Activated naive CD4-positive, alpha-beta T cell treated with anti-CD3 and anti-CD28 coated beads for 36 hours (primary cell): ENCODE measurements around the gene GGT5. TPM values are rescaled to one million over a fixed set of nuclear protein-coding genes. Genes with fewer than 3 reads are reported as not detected.
"Not testable (repeated sequence)": the region's sequence is repeated elsewhere in the genome, so short reads cannot be mapped to it uniquely, and the experiment has no call there.

Experiments
- CTCF ChIA-PET: fragments of 350-600 bp; sonication (Branson Sonifier 250); formaldehyde crosslinking; loops from one replicate; lab custom pipeline; 2021; ENCODE audit warnings: antibody characterized with exemption; lab: Charles Lee
- DNase-seq: peaks from one replicate; pipeline ENCODE4 v3.0.0-alpha.2; 2020
- H3K27ac Mint-ChIP-seq: one replicate; pipeline ENCODE4 v1.8.0; 2021; ENCODE audit warnings: mild to moderate bottlenecking, mixed read lengths
- H3K27me3 Mint-ChIP-seq: one replicate; pipeline ENCODE4 v1.8.0; 2021; ENCODE audit warnings: low read depth, mixed read lengths
- H3K36me3 Mint-ChIP-seq: one replicate; pipeline ENCODE4 v1.8.0; 2021; ENCODE audit warnings: low read depth, mixed read lengths
- H3K4me1 Mint-ChIP-seq: one replicate; pipeline ENCODE4 v1.8.0; 2021; ENCODE audit warnings: low read depth, mixed read lengths
- H3K4me3 Mint-ChIP-seq: one replicate; pipeline ENCODE4 v1.8.0; 2021; ENCODE audit warnings: mild to moderate bottlenecking, moderate library complexity, mixed read lengths
- H3K9me3 Mint-ChIP-seq: one replicate; pipeline ENCODE4 v1.8.0; 2021; ENCODE audit warnings: mixed read lengths
- intact Hi-C: fragments of 100-400 bp; cut with micrococcal nuclease; formaldehyde crosslinking; loops from one replicate; pipeline ENCODE4 v1.15.1; 2023
- total RNA-seq, 2 experiments: library from RNA; stranded (reverse); gene quantifications; one replicate each; pipeline ENCODE4 v1.2.3, GENCODE V29; 2021

Gene GGT5
- total RNA-seq, 2 experiments from 2014 or later: not detected

GRCh38 chr22:24274696-24275405, 30.0 kb upstream of the GGT5 start:
- H3K27me3 Mint-ChIP-seq, H3K4me3 Mint-ChIP-seq, CTCF ChIA-PET, DNase-seq, H3K9me3 Mint-ChIP-seq, H3K27ac Mint-ChIP-seq: not testable (repeated sequence)
- Mint-ChIP-seq H3K4me1 (peaks cover 43% of the 10 kb centered on the region), H3K36me3 (peaks cover 13% of the 10 kb centered on the region)
- intact Hi-C loops: loop anchor here (5.0 to 10.0 kb wide), 2 partner anchors 227 to 790 kb away; no protein-coding TSS in a partner anchor

GRCh38 chr22:24273906-24274305, 29.0 kb upstream of the GGT5 start:
- H3K27ac Mint-ChIP-seq, H3K9me3 Mint-ChIP-seq, H3K27me3 Mint-ChIP-seq, H3K4me3 Mint-ChIP-seq, DNase-seq, CTCF ChIA-PET: not testable (repeated sequence)
- H3K36me3 Mint-ChIP-seq: peaks cover 13% of the 10 kb centered on the region
- H3K4me1 Mint-ChIP-seq: peaks cover 39% of the 10 kb centered on the region
- intact Hi-C loops: loop anchor here (1.0 to 10.0 kb wide), 4 partner anchors 11 to 791 kb away; no protein-coding TSS in a partner anchor

GRCh38 chr22:24273031-24273430, 28.1 kb upstream of the GGT5 start:
- Mint-ChIP-seq H3K36me3 (peaks cover 13% of the 10 kb centered on the region), H3K4me1 (peaks cover 36% of the 10 kb centered on the region), H3K27ac (peak overlapping the region; percentile 79)
- CTCF ChIA-PET: interaction anchor here (0.6 to 3.3 kb wide), 3 partner anchors 12 to 264 kb away, joined by 3 to 14 read pairs (median 3); no protein-coding TSS in a partner anchor
- not testable (repeated sequence) for H3K9me3 Mint-ChIP-seq, H3K27me3 Mint-ChIP-seq, H3K4me3 Mint-ChIP-seq
- DNase-seq: peak; percentile 23
- intact Hi-C loops: loop anchor here (1.0 to 10.0 kb wide), 4 partner anchors 12 to 792 kb away; no protein-coding TSS in a partner anchor

GRCh38 chr22:24271386-24271854, 26.5 kb upstream of the GGT5 start:
- peak overlapping the region; percentile 87 for H3K27ac Mint-ChIP-seq
- intact Hi-C loops: loop anchor here (2.0 to 10.0 kb wide), 3 partner anchors 31 to 793 kb away; no protein-coding TSS in a partner anchor
- peak overlapping the region; percentile 89 for H3K4me3 Mint-ChIP-seq
- peaks cover 36% of the 10 kb centered on the region for H3K4me1 Mint-ChIP-seq
- CTCF ChIA-PET: interaction anchor here (3.3 kb wide), 1 partner anchor 14 kb away, joined by 14 read pairs; no protein-coding TSS in a partner anchor
- peak; percentile 38 for DNase-seq
- H3K36me3 Mint-ChIP-seq: peaks cover 10% of the 10 kb centered on the region
- H3K27me3 Mint-ChIP-seq: no peaks in the 10 kb centered on the region
- no peaks in the 10 kb centered on the region for H3K9me3 Mint-ChIP-seq

GRCh38 chr22:24270556-24271385, 25.9 kb upstream of the GGT5 start, which contains the start of gene SPECC1L:
Gene SPECC1L, plus strand, starts transcription at chr22:24270831. Its CDS starts 31,401 bp downstream, at chr22:24302232.
- no peaks in the 10 kb centered on the region for H3K27me3 Mint-ChIP-seq
- intact Hi-C loops: loop anchor here (1.0 to 10.0 kb wide), 4 partner anchors 32 to 794 kb away; partner anchors contain the start of genes GUCD1 and SNRPD3
- CTCF ChIA-PET: interaction anchor here (3.3 kb wide), 1 partner anchor 14 kb away, joined by 14 read pairs; no protein-coding TSS in a partner anchor
- H3K36me3 Mint-ChIP-seq: peaks cover 7% of the 10 kb centered on the region
- H3K4me3 Mint-ChIP-seq: peak within 1 kb of the TSS; percentile 89
- H3K4me1 Mint-ChIP-seq: peaks cover 36% of the 10 kb centered on the region
- H3K9me3 Mint-ChIP-seq: no peaks in the 10 kb centered on the region
- H3K27ac Mint-ChIP-seq: peak within 1 kb of the TSS; percentile 87
- peak; percentile 91 for DNase-seq

- CTCF ChIA-PET, H3K36me3 Mint-ChIP-seq, H3K4me3 Mint-ChIP-seq, H3K9me3 Mint-ChIP-seq, DNase-seq, H3K27ac Mint-ChIP-seq, H3K27me3 Mint-ChIP-seq, intact Hi-C loops, H3K4me1 Mint-ChIP-seq: not testable (repeated sequence)
Observed at GRCh38 chr22:24266495-24266894, 21.6 kb upstream of the GGT5 start.

GRCh38 chr22:24265734-24266133, 20.9 kb upstream of the GGT5 start:
- intact Hi-C loops: no loop called here
- H3K4me3 Mint-ChIP-seq: no peak overlapping the region
- H3K36me3 Mint-ChIP-seq: no peaks in the 10 kb centered on the region
- peaks cover 2% of the 10 kb centered on the region for H3K4me1 Mint-ChIP-seq
- DNase-seq: no peak
- no peaks in the 10 kb centered on the region for H3K9me3 Mint-ChIP-seq
- H3K27ac Mint-ChIP-seq: no peak overlapping the region
- H3K27me3 Mint-ChIP-seq: no peaks in the 10 kb centered on the region
- CTCF ChIA-PET: interaction anchor here (1.0 kb wide), 1 partner anchor 256 kb away, joined by 3 read pairs; no protein-coding TSS in a partner anchor

GRCh38 chr22:24264329-24264896, 19.5 kb upstream of the GGT5 start:
- H3K27me3 Mint-ChIP-seq, H3K4me3 Mint-ChIP-seq, H3K9me3 Mint-ChIP-seq, DNase-seq, H3K36me3 Mint-ChIP-seq, CTCF ChIA-PET, H3K27ac Mint-ChIP-seq, intact Hi-C loops, H3K4me1 Mint-ChIP-seq: not testable (repeated sequence)

DNA sequence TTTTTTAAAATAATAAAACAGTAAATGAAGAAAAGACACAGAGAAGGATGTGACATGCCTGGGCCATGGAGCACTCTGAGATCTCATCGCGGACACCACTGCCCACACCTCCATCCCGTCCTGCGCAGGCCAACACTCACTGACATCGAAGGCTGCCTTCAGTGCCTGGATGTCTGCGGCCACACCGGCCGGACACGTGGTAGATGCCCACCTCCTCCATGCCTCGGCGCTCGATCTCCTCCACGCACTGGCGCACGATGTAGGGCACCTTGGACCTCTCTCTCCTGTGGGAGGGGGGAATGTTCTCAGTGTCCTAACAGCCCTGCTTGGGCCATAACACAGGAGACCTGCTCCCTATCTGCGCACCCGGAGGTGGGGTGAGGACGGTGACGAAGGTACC, 18.6 kb upstream of the GGT5 start:
- H3K36me3 Mint-ChIP-seq, DNase-seq, H3K27me3 Mint-ChIP-seq, H3K27ac Mint-ChIP-seq, H3K9me3 Mint-ChIP-seq, H3K4me1 Mint-ChIP-seq, CTCF ChIA-PET, H3K4me3 Mint-ChIP-seq, intact Hi-C loops: not testable (repeated sequence)

DNA sequence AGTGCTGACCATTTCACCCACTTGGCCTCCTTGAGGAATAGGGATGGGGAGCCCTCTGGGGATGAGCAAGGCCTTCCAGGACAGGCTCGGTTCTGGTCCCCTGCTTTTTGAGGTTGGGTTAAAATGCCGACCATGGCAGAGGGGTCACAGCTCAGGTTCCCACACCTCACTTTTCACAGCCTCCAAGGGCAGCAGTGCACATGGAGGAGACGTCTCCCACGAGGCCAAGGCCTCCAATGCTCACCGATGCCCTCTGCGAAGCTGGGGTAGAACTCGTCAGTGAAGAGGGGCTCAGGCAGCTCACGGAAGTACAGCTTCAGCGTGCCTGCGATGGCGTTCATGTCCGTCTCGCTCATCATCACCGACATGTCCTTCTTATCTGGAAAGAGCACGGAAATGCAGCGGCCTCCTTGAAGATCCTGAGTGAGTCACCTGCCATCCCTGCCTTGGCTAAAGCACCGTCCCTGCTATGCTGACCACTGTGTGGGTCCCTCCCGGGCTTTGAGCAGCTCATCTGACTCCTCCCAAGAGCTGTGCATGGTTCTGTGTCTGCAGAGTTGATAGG, 17.4 kb upstream of the GGT5 start:
- H3K4me1 Mint-ChIP-seq, H3K4me3 Mint-ChIP-seq, H3K36me3 Mint-ChIP-seq, intact Hi-C loops, DNase-seq, CTCF ChIA-PET, H3K9me3 Mint-ChIP-seq, H3K27me3 Mint-ChIP-seq, H3K27ac Mint-ChIP-seq: not testable (repeated sequence)

DNA sequence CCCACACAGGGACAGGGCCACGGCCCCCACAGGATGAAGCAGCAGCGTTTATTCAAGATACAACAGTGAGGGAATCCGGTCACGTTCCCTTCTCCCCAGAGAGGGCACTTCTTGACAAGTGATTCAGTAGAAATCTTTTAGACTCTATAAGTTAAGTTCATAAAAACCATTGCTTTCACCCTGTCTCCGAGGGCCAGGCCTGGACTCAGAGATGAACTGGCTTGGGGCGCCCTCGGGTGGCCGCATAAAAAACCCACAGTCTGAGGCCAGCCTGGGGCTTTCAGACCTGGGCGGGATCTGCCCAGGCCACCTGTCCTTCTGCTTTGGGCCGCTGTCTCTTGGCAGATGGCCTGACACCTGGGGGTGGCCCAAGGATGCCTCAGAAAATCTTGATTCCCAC, 14.6 kb upstream of the GGT5 start:
- CTCF ChIA-PET, H3K27me3 Mint-ChIP-seq, H3K36me3 Mint-ChIP-seq, H3K4me3 Mint-ChIP-seq, H3K9me3 Mint-ChIP-seq, H3K4me1 Mint-ChIP-seq, intact Hi-C loops, H3K27ac Mint-ChIP-seq: not testable (repeated sequence)
- DNase-seq: peak; percentile 77

DNA sequence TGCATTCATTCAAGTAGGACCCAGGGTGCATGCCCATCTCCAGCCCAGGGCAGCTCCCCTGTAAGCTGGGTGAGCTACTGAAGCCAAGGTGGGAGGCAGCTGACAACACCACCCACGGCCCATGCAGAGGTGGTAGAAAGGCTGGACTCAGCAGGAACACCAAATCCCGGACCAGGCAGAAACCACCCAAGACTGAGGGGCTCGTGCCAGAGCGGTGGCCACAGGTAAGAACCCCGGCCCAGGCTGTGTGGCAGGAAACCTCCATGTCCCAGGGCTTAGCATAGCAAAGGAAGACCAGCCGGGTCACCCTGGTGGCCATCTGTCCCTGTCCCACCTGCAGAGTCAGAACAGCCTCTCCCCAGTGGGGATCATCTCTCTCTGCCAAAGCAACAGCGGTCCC, 11.9 kb upstream of the GGT5 start:
- H3K4me3 Mint-ChIP-seq, H3K9me3 Mint-ChIP-seq, H3K4me1 Mint-ChIP-seq, H3K27me3 Mint-ChIP-seq, DNase-seq, H3K27ac Mint-ChIP-seq, intact Hi-C loops, H3K36me3 Mint-ChIP-seq, CTCF ChIA-PET: not testable (repeated sequence)
